ENCODE data around the gene GPSM3. TPM values are rescaled to one million over a fixed set of nuclear protein-coding genes. Genes with fewer than 3 reads are reported as not detected.

The GPSM3 gene
- total and polyA plus RNA-seq, 2 of the 13 experiments (the other 11 are each of a cell fraction or from before 2014, with no cell fraction given), result 0.18 to 6.2 TPM

DNA sequence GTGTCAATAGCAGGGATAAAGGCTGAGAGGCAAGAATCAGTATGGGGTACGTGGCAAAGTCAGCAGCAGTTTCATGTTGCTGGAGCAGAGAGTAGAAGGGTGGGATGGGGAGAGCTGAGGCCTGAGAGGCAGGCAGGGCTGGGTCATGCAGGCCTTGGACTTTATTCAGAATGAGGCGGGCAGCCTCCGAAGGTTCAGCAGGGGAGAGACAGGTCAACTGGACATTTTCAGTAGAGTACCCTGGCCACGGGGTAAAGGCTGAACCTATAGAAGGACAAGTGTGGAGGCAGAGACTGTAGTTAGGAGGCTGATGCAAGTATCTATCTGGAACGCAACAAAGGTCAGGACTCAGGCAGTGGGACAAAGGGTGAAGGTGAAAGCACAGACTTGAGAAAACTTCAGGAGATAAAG lies 17.8 kb upstream of the GPSM3 start:
- ATAC-seq, result peak; percentile 88
- TF ChIP-seq SOX6 (IDR thresholded peaks at IDR 0.05) (no peak), SOX6 (CRISPR knock-in tag; IDR thresholded peaks at IDR 0.05) (peak; percentile 41), KDM1A (CRISPR knock-in tag; IDR thresholded peaks at IDR 0.05) (no peak), LCORL (IDR thresholded peaks at IDR 0.05) (no peak), LCORL (CRISPR knock-in tag; IDR thresholded peaks at IDR 0.05) (peak; percentile 21; the same call in 1 of the 2 replicates), NR2F1 (CRISPR knock-in tag; IDR thresholded peaks at IDR 0.05) (peak in 1 of 2 experiments; percentile 28; a peak in 1 of 4 replicates), POGZ (CRISPR knock-in tag; IDR thresholded peaks at IDR 0.05) (0 out of 2 replicates have a peak, but pooled peaks have one; percentile 29), TBL1XR1 (IDR thresholded peaks at IDR 0.05; ENCODE audit: borderline replicate concordance, low read length, partially characterized antibody) (peak; percentile 50), ZNF256 (CRISPR knock-in tag; conservative IDR thresholded peaks at IDR 0.05) (no peak), POLR2G (IDR thresholded peaks at IDR 0.05; ENCODE audit: low read depth, low read length) (no peak), RARA (CRISPR knock-in tag; IDR thresholded peaks at IDR 0.05) (peak; percentile 74), HNF4G (IDR thresholded peaks at IDR 0.05; ENCODE audit: borderline replicate concordance, low read depth, low read length) (peak; percentile 57; the same call in 1 of the 2 replicates), HNF4G (CRISPR knock-in tag; IDR thresholded peaks at IDR 0.05; ENCODE audit: borderline replicate concordance, low read depth) (no peak), SMYD3 (CRISPR knock-in tag; IDR thresholded peaks at IDR 0.05) (no peak)
- TF ChIP-seq, protein P1, sequence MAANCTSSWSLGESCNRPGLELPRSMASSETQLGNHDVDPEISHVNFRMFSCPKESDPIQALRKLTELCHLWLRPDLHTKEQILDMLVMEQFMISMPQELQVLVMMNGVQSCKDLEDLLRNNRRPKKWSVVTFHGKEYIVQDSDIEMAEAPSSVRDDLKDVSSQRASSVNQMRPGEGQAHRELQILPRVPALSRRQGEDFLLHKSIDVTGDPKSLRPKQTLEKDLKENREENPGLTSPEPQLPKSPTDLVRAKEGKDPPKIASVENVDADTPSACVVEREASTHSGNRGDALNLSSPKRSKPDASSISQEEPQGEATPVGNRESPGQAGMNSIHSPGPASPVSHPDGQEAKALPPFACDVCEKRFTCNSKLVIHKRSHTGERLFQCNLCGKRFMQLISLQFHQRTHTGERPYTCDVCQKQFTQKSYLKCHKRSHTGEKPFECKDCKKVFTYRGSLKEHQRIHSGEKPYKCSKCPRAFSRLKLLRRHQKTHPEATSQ (CRISPR knock-in tag; IDR thresholded peaks at IDR 0.05; ENCODE audit: borderline replicate concordance), result no peak
- TF ChIP-seq, protein P2, sequence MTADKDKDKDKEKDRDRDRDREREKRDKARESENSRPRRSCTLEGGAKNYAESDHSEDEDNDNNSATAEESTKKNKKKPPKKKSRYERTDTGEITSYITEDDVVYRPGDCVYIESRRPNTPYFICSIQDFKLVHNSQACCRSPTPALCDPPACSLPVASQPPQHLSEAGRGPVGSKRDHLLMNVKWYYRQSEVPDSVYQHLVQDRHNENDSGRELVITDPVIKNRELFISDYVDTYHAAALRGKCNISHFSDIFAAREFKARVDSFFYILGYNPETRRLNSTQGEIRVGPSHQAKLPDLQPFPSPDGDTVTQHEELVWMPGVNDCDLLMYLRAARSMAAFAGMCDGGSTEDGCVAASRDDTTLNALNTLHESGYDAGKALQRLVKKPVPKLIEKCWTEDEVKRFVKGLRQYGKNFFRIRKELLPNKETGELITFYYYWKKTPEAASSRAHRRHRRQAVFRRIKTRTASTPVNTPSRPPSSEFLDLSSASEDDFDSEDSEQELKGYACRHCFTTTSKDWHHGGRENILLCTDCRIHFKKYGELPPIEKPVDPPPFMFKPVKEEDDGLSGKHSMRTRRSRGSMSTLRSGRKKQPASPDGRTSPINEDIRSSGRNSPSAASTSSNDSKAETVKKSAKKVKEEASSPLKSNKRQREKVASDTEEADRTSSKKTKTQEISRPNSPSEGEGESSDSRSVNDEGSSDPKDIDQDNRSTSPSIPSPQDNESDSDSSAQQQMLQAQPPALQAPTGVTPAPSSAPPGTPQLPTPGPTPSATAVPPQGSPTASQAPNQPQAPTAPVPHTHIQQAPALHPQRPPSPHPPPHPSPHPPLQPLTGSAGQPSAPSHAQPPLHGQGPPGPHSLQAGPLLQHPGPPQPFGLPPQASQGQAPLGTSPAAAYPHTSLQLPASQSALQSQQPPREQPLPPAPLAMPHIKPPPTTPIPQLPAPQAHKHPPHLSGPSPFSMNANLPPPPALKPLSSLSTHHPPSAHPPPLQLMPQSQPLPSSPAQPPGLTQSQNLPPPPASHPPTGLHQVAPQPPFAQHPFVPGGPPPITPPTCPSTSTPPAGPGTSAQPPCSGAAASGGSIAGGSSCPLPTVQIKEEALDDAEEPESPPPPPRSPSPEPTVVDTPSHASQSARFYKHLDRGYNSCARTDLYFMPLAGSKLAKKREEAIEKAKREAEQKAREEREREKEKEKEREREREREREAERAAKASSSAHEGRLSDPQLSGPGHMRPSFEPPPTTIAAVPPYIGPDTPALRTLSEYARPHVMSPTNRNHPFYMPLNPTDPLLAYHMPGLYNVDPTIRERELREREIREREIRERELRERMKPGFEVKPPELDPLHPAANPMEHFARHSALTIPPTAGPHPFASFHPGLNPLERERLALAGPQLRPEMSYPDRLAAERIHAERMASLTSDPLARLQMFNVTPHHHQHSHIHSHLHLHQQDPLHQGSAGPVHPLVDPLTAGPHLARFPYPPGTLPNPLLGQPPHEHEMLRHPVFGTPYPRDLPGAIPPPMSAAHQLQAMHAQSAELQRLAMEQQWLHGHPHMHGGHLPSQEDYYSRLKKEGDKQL (CRISPR knock-in tag; IDR thresholded peaks at IDR 0.05; ENCODE audit: low read depth), result no peak
- TF ChIP-seq, protein P3, sequence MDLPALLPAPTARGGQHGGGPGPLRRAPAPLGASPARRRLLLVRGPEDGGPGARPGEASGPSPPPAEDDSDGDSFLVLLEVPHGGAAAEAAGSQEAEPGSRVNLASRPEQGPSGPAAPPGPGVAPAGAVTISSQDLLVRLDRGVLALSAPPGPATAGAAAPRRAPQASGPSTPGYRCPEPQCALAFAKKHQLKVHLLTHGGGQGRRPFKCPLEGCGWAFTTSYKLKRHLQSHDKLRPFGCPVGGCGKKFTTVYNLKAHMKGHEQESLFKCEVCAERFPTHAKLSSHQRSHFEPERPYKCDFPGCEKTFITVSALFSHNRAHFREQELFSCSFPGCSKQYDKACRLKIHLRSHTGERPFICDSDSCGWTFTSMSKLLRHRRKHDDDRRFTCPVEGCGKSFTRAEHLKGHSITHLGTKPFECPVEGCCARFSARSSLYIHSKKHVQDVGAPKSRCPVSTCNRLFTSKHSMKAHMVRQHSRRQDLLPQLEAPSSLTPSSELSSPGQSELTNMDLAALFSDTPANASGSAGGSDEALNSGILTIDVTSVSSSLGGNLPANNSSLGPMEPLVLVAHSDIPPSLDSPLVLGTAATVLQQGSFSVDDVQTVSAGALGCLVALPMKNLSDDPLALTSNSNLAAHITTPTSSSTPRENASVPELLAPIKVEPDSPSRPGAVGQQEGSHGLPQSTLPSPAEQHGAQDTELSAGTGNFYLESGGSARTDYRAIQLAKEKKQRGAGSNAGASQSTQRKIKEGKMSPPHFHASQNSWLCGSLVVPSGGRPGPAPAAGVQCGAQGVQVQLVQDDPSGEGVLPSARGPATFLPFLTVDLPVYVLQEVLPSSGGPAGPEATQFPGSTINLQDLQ (CRISPR knock-in tag; IDR thresholded peaks at IDR 0.05), result no peak

More for the DNA sequence above, 17.8 kb upstream of the GPSM3 start:
- FAIRE-seq, result peak; percentile 12
- no TSS peak for BruUV-seq (replicated peaks)
- H2AFZ ChIP-seq (ENCODE audit: low read length), result no peak overlapping the region
- H3K27ac ChIP-seq (ENCODE audit: extremely low read length, insufficient read depth, low read length), result peak overlapping the region; percentile 24
- no peak for DNase-seq (ENCODE audit: low spot score)
- H3K36me3 ChIP-seq (replicated peaks in 1 of 2; ENCODE audit: control insufficient read depth in 1 of 2, insufficient read depth in 2 of 2, low read length in 2 of 2), result no peaks in the 10 kb centered on the region
- no peak overlapping the region for H3K4me3 ChIP-seq (replicated peaks in 1 of 3; ENCODE audit: insufficient read depth in 1 of 3, low read depth in 2 of 3, low read length in 3 of 3)
- H3K27me3 ChIP-seq (ENCODE audit: control insufficient read depth in 1 of 2, insufficient read depth in 2 of 2, low read length in 2 of 2), result peaks cover 1 to 12% of the 10 kb centered on the region in 2 experiments; a peak in 4 of 5 replicates
- H3K79me2 ChIP-seq (ENCODE audit: insufficient read depth, low read length), result no peaks in the 10 kb centered on the region
- no peak overlapping the region for H3K9ac ChIP-seq (ENCODE audit: insufficient read depth, low read depth, low read length)
- POLR2A ChIA-PET, result no interaction called here
- H4K20me1 ChIP-seq (ENCODE audit: insufficient read depth, low read length), result no peaks in the 10 kb centered on the region
- peaks cover 24% of the 10 kb centered on the region for H3K4me1 ChIP-seq (ENCODE audit: insufficient read depth, low read length)
- in situ Hi-C loops (cut with HindIII; ENCODE audit: extremely low pct_ligation_motif_present, low pct_unique_long_range_greater_than_20kb), result no loop called here
- no peaks in the 10 kb centered on the region for H3K9me3 ChIP-seq (ENCODE audit: low read length)
- WGBS (ENCODE audit: low lambda C conversion rate), result 2% methylated on average over 5 of the region's 5 CpGs
- CTCF ChIA-PET (ENCODE audit: low intra/inter-chr PET ratio, low total read pairs), result no interaction called here
- intact Hi-C loops (cut with micrococcal nuclease; ENCODE audit: unreplicated experiment), result no loop called here
- H3K4me2 ChIP-seq (ENCODE audit: low read depth, low read length), result peak overlapping the region; percentile 45
